ENCODE measurements around the gene GKN2. TPM values are rescaled to one million over a fixed set of nuclear protein-coding genes. Genes with fewer than 3 reads are reported as not detected.

GKN2 gene
- total RNA-seq, 1 experiment from 2014 or later: not detected

DNA sequence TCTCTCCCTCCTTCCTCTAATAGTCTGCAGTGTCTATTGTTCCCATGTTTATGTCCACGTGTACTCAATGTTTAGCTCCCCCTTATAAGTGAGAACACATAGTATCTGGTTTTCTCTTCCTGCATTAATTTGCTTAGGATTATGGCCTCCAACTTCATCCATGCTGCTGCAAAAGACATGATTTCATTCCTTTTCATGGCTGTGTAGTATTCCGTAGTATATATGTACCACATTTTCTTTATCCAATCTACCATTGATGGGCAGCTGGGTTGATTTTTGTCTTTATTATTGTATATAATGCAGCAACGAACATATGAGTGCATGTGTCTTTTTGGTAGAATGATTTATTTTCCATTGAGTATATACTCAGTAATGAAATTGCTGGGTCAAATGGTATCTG is 13.8 kb downstream of the GKN2 start:
- in situ Hi-C loops (cut with HindIII; ENCODE audit: low pct_unique_long_range_greater_than_20kb, low sequenced_read_pairs): no loop called here
- TF ChIP-seq SIN3A (IDR thresholded peaks at IDR 0.05; ENCODE audit: borderline replicate concordance, insufficient read depth, low read depth, low read length): no peak
- no peak for TF ChIP-seq REST (IDR thresholded peaks at IDR 0.05; ENCODE audit: insufficient read depth in 1 of 2, low read depth in 2 of 2, low read length in 1 of 2)
- TF ChIP-seq TCF7L2 (IDR thresholded peaks at IDR 0.05; ENCODE audit: low read depth, low read length): no peak
- no peak for TF ChIP-seq CTCF (IDR thresholded peaks at IDR 0.05)
- TF ChIP-seq POLR2AphosphoS5 (IDR thresholded peaks at IDR 0.05; ENCODE audit: low read depth, low read length): no peak
- Histone ChIP-seq H3K27me3 (ENCODE audit: control insufficient read depth, insufficient read depth, low read length) (no peaks in the 10 kb centered on the region), H3K9me3 (ENCODE audit: control insufficient read depth, insufficient read depth, low read depth, low read length) (no peaks in the 10 kb centered on the region), H3K4me1 (ENCODE audit: control insufficient read depth, insufficient read depth, low read length) (peaks cover 7% of the 10 kb centered on the region; the same call in 1 of the 2 replicates), H3K36me3 (ENCODE audit: control insufficient read depth, insufficient read depth, low read length) (no peaks in the 10 kb centered on the region), H3K27ac (ENCODE audit: low read length) (no peak overlapping the region), H3K4me3 (ENCODE audit: low read depth in 2 of 2, low read length in 2 of 2) (no peak overlapping the region)
- POLR2A ChIA-PET: no interaction called here
- ATAC-seq: no peak
- BruUV-seq (replicated peaks): no TSS peak
- intact Hi-C loops (cut with micrococcal nuclease; ENCODE audit: unreplicated experiment): no loop called here
- DNase-seq (ENCODE audit: low read depth, low spot score): no peak
- CTCF ChIA-PET: no interaction called here

DNA sequence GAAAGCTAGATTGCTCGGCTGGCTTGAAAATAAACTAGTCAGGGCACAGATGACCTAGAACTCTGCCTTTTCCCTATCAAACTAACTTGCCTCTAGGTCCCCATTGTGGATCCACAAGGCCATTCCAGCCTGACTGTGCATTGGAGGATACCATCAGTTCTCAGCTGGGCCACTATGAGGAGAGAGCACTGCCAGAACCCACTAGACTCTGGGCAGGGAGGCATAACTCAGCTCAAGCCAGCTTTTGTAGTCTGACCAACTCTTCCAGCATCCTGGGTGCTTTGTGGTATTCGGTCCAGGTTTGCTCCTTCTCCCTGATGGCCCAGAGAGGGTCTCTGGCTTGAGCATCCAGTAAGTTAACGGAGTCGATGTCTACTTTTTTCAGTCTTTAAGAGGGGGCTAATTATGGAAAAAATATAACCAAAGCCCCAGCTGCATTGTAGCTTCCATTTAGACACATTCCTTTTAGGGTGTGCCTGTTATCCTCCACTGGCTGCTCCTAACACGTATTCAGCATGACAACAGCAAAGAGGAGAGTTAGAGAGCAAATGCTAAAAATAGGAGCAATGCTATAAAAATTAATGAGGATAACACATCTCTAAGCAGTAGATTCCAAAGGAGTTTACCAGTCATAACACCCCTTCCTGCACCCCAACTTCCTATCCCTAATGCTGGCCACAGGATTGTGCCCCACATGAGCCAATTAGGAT is 15.2 kb downstream of the GKN2 start:
- Histone ChIP-seq H3K36me3 (ENCODE audit: control insufficient read depth, insufficient read depth, low read length) (no peaks in the 10 kb centered on the region), H3K4me1 (ENCODE audit: control insufficient read depth, insufficient read depth, low read length) (peaks cover 4% of the 10 kb centered on the region; the same call in 1 of the 2 replicates), H3K9me3 (ENCODE audit: control insufficient read depth, insufficient read depth, low read depth, low read length) (no peaks in the 10 kb centered on the region), H3K27ac (ENCODE audit: low read length) (no peak overlapping the region), H3K4me3 (ENCODE audit: low read depth in 2 of 2, low read length in 2 of 2) (no peak overlapping the region), H3K27me3 (ENCODE audit: control insufficient read depth, insufficient read depth, low read length) (no peaks in the 10 kb centered on the region)
- DNase-seq (ENCODE audit: low read depth, low spot score): no peak
- ChIA-PET POLR2A (no interaction called here), CTCF (no interaction called here)
- ATAC-seq: no peak
- intact Hi-C loops (cut with micrococcal nuclease; ENCODE audit: unreplicated experiment) (no loop called here), in situ Hi-C loops (cut with HindIII; ENCODE audit: low pct_unique_long_range_greater_than_20kb, low sequenced_read_pairs) (no loop called here)
- no peak for TF ChIP-seq TCF7L2 (IDR thresholded peaks at IDR 0.05; ENCODE audit: low read depth, low read length)
- no peak for TF ChIP-seq POLR2AphosphoS5 (IDR thresholded peaks at IDR 0.05; ENCODE audit: low read depth, low read length)
- TF ChIP-seq SIN3A (IDR thresholded peaks at IDR 0.05; ENCODE audit: borderline replicate concordance, insufficient read depth, low read depth, low read length): no peak
- TF ChIP-seq CTCF (IDR thresholded peaks at IDR 0.05): no peak
- no peak for TF ChIP-seq REST (IDR thresholded peaks at IDR 0.05; ENCODE audit: insufficient read depth in 1 of 2, low read depth in 2 of 2, low read length in 1 of 2)
- no TSS peak for BruUV-seq (replicated peaks)
